ENCODE results near the gene GNB1L.
A peak's percentile ranks its signal among the peaks of the same experiment; 100 is the strongest.
"Not testable (repeated sequence)": the region's sequence is repeated elsewhere in the genome, so short reads cannot be mapped to it uniquely, and the experiment has no call there.

GNB1L gene

DNA sequence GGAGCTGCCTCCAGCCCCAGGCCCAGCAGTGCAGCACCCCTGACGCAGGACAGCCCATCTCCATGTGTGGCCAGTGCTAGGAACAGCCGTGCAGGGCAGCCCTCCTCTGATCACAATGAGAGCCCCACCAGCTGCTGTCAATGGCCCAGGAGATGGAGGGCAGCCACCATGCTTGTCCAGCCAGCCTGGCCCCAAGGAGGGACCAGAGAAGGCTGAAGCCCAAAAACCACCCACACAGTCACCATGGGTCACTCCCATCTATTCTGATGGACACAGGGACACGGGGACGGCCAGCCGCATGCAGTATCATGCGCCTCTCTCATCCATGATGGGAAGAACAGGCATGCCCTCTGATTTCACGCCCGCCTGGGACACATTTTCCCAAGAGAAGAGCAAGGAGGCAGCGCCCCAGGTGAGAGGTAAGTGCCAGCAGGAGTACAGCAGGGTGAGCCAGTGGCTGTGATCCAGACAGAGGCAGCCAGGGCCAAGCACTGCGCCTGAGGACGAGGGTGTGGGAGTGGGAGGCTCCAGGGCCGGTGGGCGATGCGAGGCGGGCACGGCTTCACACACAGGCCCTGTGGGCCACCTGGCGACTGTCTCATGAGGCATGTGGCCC, 33.6 kb upstream of the GNB1L start:
- DNase-seq, result no peak

DNA sequence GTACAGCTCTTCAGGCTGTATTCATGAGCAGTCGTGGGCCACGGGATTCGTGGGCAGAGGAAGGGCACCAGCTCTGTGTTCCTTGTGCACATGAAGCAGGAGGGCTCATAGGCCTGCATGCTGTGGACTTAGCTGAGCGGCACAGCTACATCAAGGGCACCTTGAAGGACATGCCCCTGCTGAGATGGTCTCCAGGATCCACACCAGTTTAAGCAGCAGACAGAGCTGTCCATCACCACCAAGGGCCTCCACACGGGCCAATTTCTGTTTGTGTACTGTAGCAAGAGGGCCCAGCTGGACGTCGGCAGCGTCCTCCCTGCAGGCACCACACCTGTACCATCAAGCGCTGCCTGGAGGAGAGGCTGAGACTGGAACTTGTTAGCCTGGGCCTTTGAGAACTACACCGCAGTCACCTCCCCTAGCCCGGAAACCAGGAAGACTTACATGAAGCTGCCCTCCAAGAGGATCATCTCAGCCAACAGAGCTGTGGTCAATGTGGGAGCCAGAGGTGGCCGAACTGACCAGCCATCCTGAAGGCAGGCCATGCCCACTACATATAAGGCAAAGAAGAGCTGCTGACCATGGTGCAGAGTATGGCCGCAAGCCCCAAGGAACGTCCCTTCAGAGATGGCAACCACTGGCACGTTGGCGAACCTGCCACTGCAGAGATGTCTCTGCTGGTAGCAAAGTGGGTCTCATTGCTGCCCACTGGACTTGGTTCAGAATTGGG, 32.7 kb upstream of the GNB1L start:
- DNase-seq, result no peak

DNA sequence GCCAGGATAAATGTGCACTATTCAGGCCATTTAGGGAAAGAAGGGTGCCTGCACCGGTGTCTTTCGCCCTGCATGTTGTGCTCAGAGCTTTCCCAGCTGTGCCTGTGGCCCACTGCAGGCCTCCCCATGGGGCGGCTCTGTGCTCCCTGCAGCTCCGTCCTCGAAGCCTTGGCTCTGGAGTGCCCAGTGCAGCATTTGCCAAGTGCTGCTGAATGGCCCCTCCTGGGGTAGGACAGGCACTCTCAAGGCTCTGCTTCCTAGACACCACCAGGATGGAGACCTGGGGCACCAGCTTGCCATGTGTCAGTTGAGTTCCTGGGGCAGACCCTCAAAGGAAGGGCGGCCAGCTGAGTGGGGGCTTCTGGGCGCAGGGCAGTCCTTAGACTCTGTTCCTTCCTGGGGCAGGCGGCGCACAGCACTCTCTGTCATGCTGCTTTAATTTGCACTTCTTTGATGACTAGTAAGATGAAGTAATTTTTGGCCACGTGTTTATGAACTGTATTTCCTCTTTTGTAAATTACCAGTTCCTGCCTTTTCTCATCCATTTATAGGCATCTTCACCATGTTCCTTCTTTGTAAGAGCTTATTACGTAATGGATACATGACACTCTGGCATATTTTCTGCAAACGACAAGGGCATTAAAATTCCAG, 32.1 kb upstream of the GNB1L start:
- DNase-seq, result peak; percentile 90

DNA sequence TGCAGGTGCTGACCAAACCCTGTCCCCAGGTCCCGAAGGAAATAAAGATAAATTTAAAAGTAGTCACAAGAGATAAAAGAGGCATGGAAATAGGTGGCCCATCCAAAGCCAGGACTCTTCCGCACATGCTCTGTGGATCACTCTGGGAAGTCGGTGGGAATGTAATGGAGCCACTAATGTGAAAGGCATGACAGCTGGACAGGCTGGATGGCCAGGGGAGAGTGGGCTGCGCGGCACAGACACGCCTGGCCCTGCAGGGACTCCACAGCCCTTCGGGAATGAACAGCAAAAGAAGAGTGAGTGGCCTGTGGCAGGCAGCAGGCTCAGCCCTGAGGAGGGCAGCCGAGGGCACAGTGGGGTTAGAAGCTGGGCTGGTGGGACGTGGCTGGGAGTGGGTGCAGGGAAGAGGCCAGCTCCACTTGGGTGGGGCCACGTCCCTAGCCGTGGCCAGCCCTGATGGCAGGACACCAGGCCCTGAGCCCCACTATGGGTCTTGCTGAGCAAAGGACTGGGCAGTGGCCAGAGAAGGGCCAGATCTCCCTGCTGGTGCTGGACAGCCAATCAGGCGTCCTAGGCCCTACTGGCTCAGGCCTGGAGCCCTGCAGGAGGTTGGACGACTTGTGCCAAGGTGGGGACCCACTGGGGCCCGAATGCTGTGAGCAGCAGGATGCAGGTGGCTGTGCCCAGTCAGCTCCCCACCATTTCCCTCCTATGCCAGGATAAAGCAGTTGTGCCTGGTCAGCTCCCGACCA, 31.3 kb upstream of the GNB1L start:
- no peak for DNase-seq

DNA sequence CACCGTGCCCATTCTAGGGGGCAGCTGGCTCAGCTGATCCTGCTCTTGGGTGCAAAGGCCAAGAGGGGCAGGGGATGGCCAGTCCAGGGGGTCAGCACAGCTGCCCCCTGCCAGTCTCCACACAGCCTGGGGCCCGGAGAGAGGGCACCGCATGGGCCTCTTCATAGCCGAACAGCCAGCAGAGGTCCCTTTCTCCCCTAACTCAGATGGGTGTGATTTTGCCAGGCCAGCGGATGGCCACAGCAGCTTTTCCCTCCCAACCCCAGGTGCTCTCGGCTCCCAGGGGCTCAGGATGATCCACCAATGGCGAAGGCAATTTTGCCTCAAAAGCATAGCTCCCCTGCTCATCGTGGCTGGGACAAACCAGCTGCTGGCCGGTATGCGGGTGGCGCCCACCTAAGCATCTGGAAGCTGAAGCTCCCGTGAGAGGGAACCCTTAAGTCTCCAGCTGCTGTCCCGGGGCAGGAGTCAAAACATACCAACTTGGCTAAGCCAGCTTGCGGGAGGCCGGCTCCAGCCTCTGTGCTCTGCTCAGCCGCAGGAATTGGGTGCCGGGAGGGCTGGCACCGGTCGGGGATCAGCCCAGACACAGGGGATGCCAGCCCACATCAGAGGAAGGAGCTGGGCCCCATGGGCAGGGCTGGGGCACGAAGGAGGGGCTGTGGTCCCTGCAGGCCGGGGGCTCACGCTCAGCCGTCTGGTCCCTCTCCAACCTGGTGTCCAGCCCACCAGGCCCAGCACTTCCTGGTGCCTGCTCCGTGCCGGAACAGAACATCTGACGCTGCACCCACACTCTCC, 30.5 kb upstream of the GNB1L start:
- no peak for DNase-seq

DNA sequence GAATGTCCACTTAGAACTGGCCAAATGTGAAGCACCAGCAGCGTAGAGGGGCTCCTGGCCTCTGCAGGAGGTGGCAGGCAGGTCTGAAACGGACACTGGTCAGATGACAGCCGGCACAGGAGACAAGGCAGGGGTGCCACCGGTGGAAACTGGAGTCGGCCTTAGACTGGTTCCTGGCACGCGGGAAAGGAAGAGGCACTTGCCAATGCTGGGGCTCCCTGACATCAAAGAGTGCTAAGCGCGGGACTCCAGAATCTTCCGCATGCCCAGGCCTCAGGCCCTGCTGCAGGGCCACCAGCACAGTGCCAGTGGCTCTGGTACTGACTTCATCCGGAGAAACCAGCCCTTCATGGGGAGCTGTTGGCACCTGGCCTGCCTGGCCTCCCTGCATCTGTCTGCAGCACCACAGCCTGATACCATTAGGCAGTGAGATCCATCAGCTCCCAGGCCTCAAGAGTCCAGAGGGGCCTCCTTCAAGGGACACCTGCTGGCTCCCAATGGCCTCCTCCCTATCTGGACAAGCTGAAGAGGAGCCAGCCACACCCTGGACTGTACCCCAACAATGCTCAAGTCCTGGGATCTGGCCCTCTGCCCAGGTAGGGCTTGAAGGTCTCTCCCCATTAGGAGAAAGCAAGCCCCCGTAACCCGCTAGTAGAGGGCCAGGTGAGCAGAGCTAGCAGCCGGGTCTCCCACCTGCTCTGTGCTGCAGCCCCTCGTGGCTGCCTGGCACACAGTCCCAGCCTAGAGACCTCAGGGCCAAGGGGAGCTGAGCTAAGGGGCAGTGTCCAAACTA, 29.7 kb upstream of the GNB1L start:
- no peak for DNase-seq

DNA sequence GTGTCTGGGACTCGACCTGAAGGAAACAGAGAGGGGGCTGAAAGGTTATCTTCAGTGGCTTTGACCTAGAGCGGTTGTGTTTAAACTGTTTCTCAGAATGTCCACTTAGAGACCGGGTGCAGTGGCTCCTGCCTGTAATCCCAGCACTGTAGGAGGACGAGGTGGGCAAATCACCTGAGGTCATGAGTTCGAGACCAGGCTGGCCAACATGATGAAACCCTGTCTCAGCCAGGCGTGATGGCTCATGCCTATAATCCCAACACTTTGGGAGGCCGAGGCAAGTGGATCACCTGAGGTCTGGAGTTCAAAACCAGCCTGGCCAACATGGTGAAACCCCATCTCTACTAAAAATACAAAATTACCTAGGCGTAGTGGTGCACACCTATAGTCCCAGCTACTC, 28.8 kb upstream of the GNB1L start:
- DNase-seq, result not testable (repeated sequence)

DNA sequence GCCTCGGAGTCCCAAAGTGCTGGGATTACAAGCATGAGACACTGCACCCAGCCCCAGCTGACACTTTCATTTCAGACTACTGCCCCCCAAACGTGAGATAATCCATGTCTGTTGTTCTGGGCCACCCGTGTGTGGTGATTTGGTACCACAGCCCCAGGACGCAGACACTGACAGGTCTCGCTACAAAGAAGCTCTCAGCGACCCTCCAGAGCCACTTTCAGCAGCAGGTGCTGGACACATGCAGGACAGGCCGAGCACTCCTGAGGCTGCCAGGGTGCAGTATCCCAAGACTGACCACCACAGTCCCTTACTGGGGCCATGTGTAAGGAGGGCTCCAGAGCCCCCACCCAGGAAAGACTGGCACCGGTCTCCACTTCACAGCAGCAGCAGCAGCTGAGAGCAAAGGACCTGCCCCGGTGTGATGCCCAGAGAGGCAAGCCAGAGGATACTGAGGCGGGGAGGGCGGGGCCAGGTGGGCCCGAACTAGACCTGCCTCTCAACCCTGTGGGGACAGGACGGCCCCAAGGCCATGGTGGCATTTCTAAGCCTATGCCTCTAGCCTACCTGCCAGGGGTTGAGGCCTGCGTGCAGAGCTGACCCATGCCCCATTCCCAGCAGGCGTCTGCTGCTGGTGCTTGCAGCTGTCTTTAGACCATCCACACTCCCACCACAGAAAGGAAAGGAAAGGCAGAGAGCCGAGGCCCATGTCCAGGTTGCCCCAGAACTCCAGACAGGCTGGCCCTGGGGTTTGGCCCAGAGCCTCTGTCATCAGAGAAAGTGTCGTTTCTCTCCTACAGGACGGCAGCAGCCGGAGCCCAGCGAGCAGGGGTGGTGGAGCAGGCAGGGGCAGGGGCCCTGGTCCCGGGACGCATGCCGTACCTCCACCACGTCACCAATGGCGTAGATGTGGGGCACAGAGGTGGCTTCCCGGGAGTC, 28.0 kb upstream of the GNB1L start:
- no peak for DNase-seq

DNA sequence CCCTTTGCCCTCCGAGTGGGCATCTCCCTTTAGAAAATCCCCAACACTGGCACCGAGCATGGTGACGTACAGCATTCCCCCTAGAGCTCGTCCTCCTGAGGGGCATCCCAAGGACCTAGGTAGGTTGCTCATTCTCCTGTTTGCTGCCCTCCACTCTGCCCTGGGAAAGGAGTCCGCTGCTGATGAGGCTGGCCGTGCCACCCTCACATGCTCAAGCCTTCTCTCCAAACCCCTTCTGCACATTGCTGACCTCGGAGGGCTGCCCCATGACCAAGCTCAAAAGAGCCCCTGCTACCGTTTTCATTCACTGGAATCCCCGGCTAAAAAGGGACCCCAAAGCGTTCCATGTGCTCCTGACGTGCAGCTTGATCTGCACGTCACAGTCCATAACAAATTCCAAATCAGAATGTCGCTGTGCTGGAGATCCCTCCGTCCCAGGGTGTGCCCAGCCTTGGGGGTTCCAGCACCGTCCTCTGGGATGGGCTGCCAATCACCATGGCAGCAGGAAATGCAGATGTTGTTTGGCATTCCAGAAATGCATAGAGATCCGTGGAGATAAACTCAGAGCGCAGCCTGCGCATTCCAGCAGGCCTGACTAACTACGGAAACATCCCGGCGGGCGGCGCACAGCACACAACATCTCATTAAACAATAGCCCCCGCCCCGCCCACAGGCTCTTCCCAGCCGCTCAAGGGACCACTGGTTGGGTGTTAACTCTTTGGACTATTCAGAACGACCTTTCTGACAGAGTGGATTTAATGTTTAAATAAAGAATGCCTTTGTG, 26.3 kb upstream of the GNB1L start:
- no peak for DNase-seq

- no peak for DNase-seq
Observed at GRCh38 chr22:19879992-19880785, 25.5 kb upstream of the GNB1L start.

- no peak for DNase-seq
Observed at GRCh38 chr22:19879643-19879991, 24.9 kb upstream of the GNB1L start.

GRCh38 chr22:19879246-19879570, 24.5 kb upstream of the GNB1L start:
- DNase-seq, result no peak

GRCh38 chr22:19878461-19879245, 24.0 kb upstream of the GNB1L start:
- DNase-seq, result no peak

GRCh38 chr22:19877626-19878339, 23.1 kb upstream of the GNB1L start:
- no peak for DNase-seq

- no peak for DNase-seq
Observed at GRCh38 chr22:19876941-19877625, 22.4 kb upstream of the GNB1L start.

GRCh38 chr22:19876314-19876940, 21.8 kb upstream of the GNB1L start:
- DNase-seq, result no peak

All from NCI-H2029 (cell line).